Esophagus squamous epithelium (tissue), 5 donors: ENCODE measurements around the gene NLGN2. TPM values are rescaled to one million over a fixed set of nuclear protein-coding genes. Genes with fewer than 3 reads are reported as not detected.
A peak's percentile ranks its signal among the peaks of the same experiment; 100 is the strongest.

Source experiments
- DNase-seq: peaks from one replicate; lab custom pipeline; 2025; lab: John Stamatoyannopoulos, UW
- H3K27ac ChIP-seq, 4 donors: fragments of 200-600 bp; sonication (generic); one replicate each; pipeline ENCODE4 v1.5.1; 2016 to 2019; ENCODE audit warnings: mild to moderate bottlenecking in 1 of 4
- H3K27me3 ChIP-seq, 4 donors: fragments of 200-600 bp; sonication (generic); 1 replicate in 3 of 4; 2 replicates in 1 of 4; pipeline versions ENCODE4 v1.5.1 to v1.6.0; 2017 to 2021; ENCODE audit warnings: antibody characterized with exemption in 1 of 4
- H3K36me3 ChIP-seq, 3 donors: fragments of 200-600 bp; sonication (generic); one replicate each; pipeline ENCODE4 v1.5.1; 2016 to 2019
- H3K4me1 ChIP-seq, 3 donors: fragments of 200-600 bp; sonication (generic); one replicate each; pipeline ENCODE4 v1.5.1; 2017 to 2019
- H3K4me3 ChIP-seq, 4 donors: fragments of 200-600 bp; sonication (generic); 1 replicate in 3 of 4; 2 replicates in 1 of 4; pipeline ENCODE4 v1.5.1; 2016 to 2019; ENCODE audit warnings: mild to moderate bottlenecking in 2 of 4, moderate library complexity in 1 of 4
- H3K9me3 ChIP-seq, 3 donors: fragments of 200-600 bp; sonication (generic); one replicate each; pipeline ENCODE4 v1.5.1; 2016 to 2019
- CTCF ChIP-seq, 6 experiments: fragments of 450-650 bp in 4 of 6; fragments of 200-600 bp in 2 of 6; sonication (generic) in 2 of 6; IDR thresholded peaks; one replicate each; pipeline ENCODE4 v1.5.1; 2016 to 2019; ENCODE audit warnings: antibody characterized with exemption in 6 of 6, mild to moderate bottlenecking in 4 of 6, moderate library complexity in 4 of 6
- POLR2A ChIP-seq, 4 donors: fragments of 450-650 bp; IDR thresholded peaks; one replicate each; pipeline ENCODE4 v1.6.1; 2017; ENCODE audit warnings: antibody characterized with exemption in 4 of 4, mild to moderate bottlenecking in 4 of 4, moderate library complexity in 3 of 4
- WGBS, 2 donors: methylation state at CpG; one replicate each; pipeline ENCODE4 v1.1.5; 2018; 5-methylcytosine and 5-hydroxymethylcytosine counted together
- intact Hi-C: fragments of 100-400 bp; cut with DNase I; formaldehyde crosslinking; loops from one replicate; pipeline ENCODE4 v1.15.0; 2022
- total RNA-seq, 4 donors: library from RNA; depleted of rRNA; stranded (reverse); fragments of >200 nt; gene quantifications; one replicate each; pipeline ENCODE4 v1.1.0, GENCODE V29; 2016
- donor health status: DM: yes; HTN: yes; CAD: no.

Gene NLGN2
- total RNA-seq, 4 donors from 2014 or later, result 1.4 to 5.3 (median 2.0) TPM

- Histone ChIP-seq H3K27me3 (peaks cover 0 to 5% (median 0%) of the 10 kb centered on the region in 4 donors), H3K27ac (peak overlapping the region in 2 of 4 donors; percentile 66 to 71), H3K36me3 (peaks cover 5 to 55% (median 7%) of the 10 kb centered on the region in 3 donors), H3K4me3 (peak overlapping the region in 3 of 4 donors; percentile 1 to 61 (median 42)), H3K9me3 (peaks cover 0 to 5% (median 0%) of the 10 kb centered on the region in 3 donors), H3K4me1 (peaks cover 20 to 53% (median 31%) of the 10 kb centered on the region in 3 donors)
- intact Hi-C loops, result no loop called here
- DNase-seq, result no peak
- TF ChIP-seq CTCF (IDR thresholded peaks at IDR 0.05) (no peak), POLR2A (IDR thresholded peaks at IDR 0.05) (no peak)
- 62 to 90% methylated on average over 2 of the region's 11 CpGs for WGBS, 2 donors
Observed at GRCh38 chr17:7383371-7383741, 24.3 kb upstream of the NLGN2 start.

- 60 to 74% methylated on average over 7 to 13 of the region's 65 CpGs for WGBS, 2 donors
- intact Hi-C loops, result no loop called here
- peaks cover 20 to 53% (median 31%) of the 10 kb centered on the region in 3 donors for H3K4me1 ChIP-seq
- H3K9me3 ChIP-seq, result peaks cover 0 to 4% (median 0%) of the 10 kb centered on the region in 3 donors
- peaks cover 10 to 61% (median 12%) of the 10 kb centered on the region in 3 donors for H3K36me3 ChIP-seq
- H3K27me3 ChIP-seq, result peaks cover 0 to 5% (median 0%) of the 10 kb centered on the region in 4 donors
- H3K27ac ChIP-seq, result peak overlapping the region in 3 of 4 donors; percentile 52 to 71 (median 66)
- peak overlapping the region; percentile 1 to 61 (median 38) for H3K4me3 ChIP-seq
- no peak for DNase-seq
- no peak for TF ChIP-seq POLR2A (IDR thresholded peaks at IDR 0.05)
- no peak for TF ChIP-seq CTCF (IDR thresholded peaks at IDR 0.05)
Observed at GRCh38 chr17:7383742-7384488, 23.7 kb upstream of the NLGN2 start.

GRCh38 chr17:7384489-7385081, 23.1 kb upstream of the NLGN2 start:
- Histone ChIP-seq H3K9me3 (no peaks in the 10 kb centered on the region), H3K27me3 (peaks cover 0 to 5% (median 0%) of the 10 kb centered on the region in 4 donors), H3K4me3 (peak overlapping the region; percentile 1 to 61 (median 38)), H3K27ac (peak overlapping the region in 3 of 4 donors; percentile 52 to 71 (median 66)), H3K36me3 (peaks cover 15 to 68% (median 19%) of the 10 kb centered on the region in 3 donors), H3K4me1 (peaks cover 20 to 53% (median 31%) of the 10 kb centered on the region in 3 donors)
- WGBS, 2 donors, result 62 to 92% methylated on average over 7 to 10 of the region's 23 CpGs
- intact Hi-C loops, result no loop called here
- no peak for TF ChIP-seq CTCF (IDR thresholded peaks at IDR 0.05)
- TF ChIP-seq POLR2A (IDR thresholded peaks at IDR 0.05), result no peak
- DNase-seq, result no peak

GRCh38 chr17:7388856-7389255, 18.8 kb upstream of the NLGN2 start:
- Histone ChIP-seq H3K27me3 (no peaks in the 10 kb centered on the region), H3K4me1 (peaks cover 10 to 30% (median 13%) of the 10 kb centered on the region in 3 donors), H3K27ac (no peak overlapping the region), H3K4me3 (no peak overlapping the region), H3K9me3 (no peaks in the 10 kb centered on the region), H3K36me3 (peaks cover 23 to 95% (median 25%) of the 10 kb centered on the region in 3 donors)
- 89% methylated on average over 3 of the region's 10 CpGs; no CpG with 5 or more reads in 1 of the 2 donors for WGBS, 2 donors
- TF ChIP-seq POLR2A (IDR thresholded peaks at IDR 0.05) (no peak), CTCF (IDR thresholded peaks at IDR 0.05) (no peak)
- DNase-seq, result no peak
- intact Hi-C loops, result no loop called here
